Measurements from ENCODE around the gene RER1. TPM values are rescaled to one million over a fixed set of nuclear protein-coding genes. Genes with fewer than 3 reads are reported as not detected.

The RER1 gene
- total and polyA plus RNA-seq, 9 donors: 51.0 to 224 (median 99.0) TPM

DNA sequence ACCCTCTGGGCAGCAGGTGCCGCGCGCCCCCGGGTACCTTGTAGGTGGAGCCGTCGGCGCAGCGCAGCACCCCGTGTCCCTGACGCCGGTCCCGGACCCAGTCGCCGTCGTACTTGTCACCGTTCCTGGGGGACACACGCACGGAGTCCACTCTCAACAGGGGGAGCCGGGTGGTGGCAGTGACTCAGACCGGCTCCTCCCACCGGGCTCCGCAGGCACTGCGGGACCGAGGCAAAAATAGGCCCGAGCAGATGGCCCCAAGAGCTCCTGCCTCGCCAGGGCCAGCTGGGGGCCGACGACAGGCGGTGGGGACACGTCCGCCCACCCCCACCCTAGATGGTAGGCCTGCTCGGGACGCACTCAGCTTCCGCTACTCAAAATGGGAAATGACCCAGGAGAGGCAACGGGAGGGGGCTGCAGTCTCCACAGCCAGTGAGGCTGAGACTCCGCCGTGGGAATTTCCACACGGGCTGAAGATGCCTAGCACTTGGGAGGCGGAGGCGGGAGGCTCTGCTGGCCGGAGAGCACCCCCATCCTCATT is 6.6 kb upstream of the RER1 start:
- TF ChIP-seq POLR2A (IDR thresholded peaks at IDR 0.05) (no peak), EP300 (IDR thresholded peaks at IDR 0.05) (no peak)
- TF ChIP-seq, protein P1, sequence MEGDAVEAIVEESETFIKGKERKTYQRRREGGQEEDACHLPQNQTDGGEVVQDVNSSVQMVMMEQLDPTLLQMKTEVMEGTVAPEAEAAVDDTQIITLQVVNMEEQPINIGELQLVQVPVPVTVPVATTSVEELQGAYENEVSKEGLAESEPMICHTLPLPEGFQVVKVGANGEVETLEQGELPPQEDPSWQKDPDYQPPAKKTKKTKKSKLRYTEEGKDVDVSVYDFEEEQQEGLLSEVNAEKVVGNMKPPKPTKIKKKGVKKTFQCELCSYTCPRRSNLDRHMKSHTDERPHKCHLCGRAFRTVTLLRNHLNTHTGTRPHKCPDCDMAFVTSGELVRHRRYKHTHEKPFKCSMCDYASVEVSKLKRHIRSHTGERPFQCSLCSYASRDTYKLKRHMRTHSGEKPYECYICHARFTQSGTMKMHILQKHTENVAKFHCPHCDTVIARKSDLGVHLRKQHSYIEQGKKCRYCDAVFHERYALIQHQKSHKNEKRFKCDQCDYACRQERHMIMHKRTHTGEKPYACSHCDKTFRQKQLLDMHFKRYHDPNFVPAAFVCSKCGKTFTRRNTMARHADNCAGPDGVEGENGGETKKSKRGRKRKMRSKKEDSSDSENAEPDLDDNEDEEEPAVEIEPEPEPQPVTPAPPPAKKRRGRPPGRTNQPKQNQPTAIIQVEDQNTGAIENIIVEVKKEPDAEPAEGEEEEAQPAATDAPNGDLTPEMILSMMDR (IDR thresholded peaks at IDR 0.05): no peak
- H3K36me3 ChIP-seq: no peaks in the 10 kb centered on the region
- peak in 4 of 5 donors; percentile 18 to 38 (median 28) for DNase-seq
- H3K27me3 ChIP-seq: no peaks in the 10 kb centered on the region
- no peaks in the 10 kb centered on the region for H3K9me3 ChIP-seq
- intact Hi-C loops (cut with DNase I): loop anchor here in 3 of 4 donors (5.0 kb wide), 3 partner anchors 63 to 188 kb away; no protein-coding TSS in a partner anchor
- H3K4me1 ChIP-seq (ENCODE audit: insufficient read depth): peaks cover 4% of the 10 kb centered on the region
- no peak overlapping the region for H3K27ac ChIP-seq
- 62 to 81% (median 73%) methylated on average over 33 to 41 of the region's 41 CpGs for WGBS, 3 donors
- no peak overlapping the region for H3K4me3 ChIP-seq

DNA sequence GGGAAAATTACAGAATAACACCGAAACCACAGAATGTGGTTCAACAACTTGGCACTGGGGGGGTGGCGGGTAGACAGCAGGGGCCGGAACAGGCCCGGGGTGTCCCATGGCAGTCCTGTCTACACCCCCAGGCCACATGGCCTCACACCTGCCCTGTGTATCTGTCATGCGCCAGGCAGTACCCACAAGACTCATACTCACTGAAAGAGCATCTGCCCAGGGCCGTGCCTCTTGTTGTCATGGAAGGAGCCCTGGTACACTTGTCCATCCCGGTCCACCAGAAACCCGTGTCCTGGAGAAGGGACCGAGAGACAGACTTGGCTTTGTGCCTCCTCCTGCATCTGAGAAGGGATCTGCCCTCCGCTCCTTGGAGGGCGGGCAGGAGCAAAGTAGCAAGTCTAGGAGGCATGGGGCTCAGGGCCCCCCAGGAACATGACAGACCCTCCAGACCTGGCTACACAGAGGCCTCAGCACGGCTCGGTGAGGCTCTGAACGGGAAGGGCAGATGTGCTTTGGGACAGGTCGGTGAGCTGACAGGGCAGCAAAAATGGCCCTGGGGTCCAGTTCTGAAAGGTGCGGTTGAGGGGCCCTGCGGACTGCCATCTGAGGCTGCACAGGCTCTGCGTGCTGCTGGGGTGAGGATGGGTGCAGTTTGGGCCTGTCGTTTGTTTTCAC is 5.9 kb upstream of the RER1 start:
- Histone ChIP-seq H3K4me1 (ENCODE audit: insufficient read depth) (peaks cover 4% of the 10 kb centered on the region), H3K27me3 (no peaks in the 10 kb centered on the region), H3K27ac (no peak overlapping the region), H3K9me3 (no peaks in the 10 kb centered on the region), H3K36me3 (no peaks in the 10 kb centered on the region), H3K4me3 (no peak overlapping the region)
- intact Hi-C loops (cut with DNase I): no loop called here
- WGBS, 3 donors: 82 to 89% (median 89%) methylated on average over 19 of the region's 19 CpGs
- peak; percentile 10 to 33 (median 19) for DNase-seq
- TF ChIP-seq EP300 (IDR thresholded peaks at IDR 0.05) (no peak), POLR2A (IDR thresholded peaks at IDR 0.05) (no peak)
- TF ChIP-seq, protein P1 (IDR thresholded peaks at IDR 0.05): no peak

DNA sequence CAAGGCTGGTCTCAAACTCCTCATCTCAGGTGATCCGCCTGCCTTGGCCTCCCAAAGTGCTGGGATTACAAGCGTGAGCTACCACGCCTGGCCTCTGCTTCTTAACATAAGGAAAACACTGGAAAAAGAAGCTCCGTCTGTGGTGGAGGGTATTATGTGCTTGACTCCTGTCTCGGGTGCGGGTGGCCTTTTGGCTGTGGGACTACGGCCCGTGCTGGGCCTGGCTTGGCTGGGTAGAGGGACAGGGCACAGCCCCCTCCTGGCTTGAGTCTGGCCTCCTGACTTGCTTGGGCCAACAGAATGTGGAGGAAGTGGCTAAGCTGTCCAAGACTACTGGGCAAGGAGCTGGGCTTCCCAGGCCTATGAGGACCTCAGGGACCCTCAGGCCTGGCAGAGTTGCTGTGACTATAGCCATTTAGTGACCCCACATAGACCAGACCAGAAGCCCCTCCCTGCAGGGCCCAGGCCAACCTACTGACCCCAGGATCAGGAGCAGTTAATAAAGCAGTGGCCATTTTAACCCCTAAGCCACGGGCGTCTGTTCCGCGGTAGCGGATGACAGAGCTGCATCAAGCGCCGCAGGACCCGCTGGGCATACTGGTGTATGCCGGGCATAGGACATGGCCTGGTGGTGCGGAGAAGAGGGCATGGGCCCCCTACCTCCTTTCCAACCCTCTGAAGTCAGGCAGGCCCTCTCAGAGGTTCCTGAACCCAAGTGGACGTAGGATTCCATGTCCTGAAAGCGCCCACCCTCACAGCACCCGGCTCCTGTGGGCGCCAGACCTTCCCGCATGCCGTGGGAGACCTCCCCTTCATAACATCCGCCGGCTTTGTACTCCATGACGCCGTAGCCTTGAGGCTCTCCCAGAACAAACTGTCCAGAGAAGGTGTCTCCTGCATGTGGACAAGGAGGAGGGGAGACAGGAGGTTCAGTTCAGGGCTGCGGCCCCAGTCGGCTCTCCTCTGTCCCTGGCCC is 4.7 kb upstream of the RER1 start:
- H3K4me1 ChIP-seq (ENCODE audit: insufficient read depth): no peaks in the 10 kb centered on the region
- no peaks in the 10 kb centered on the region for H3K9me3 ChIP-seq
- 89 to 93% (median 90%) methylated on average over 30 of the region's 30 CpGs for WGBS, 3 donors
- no peak overlapping the region for H3K4me3 ChIP-seq
- H3K27me3 ChIP-seq: no peaks in the 10 kb centered on the region
- H3K36me3 ChIP-seq: no peaks in the 10 kb centered on the region
- TF ChIP-seq, protein P1 (IDR thresholded peaks at IDR 0.05): no peak
- no peak for TF ChIP-seq EP300 (IDR thresholded peaks at IDR 0.05)
- no peak for TF ChIP-seq POLR2A (IDR thresholded peaks at IDR 0.05)
- H3K27ac ChIP-seq: no peak overlapping the region
- intact Hi-C loops (cut with DNase I): no loop called here
- DNase-seq: peak in 4 of 5 donors; percentile 14 to 37 (median 25)
